Keratinocyte (primary cell): ENCODE data around the gene ATXN2L. TPM values are rescaled to one million over a fixed set of nuclear protein-coding genes. Genes with fewer than 3 reads are reported as not detected.

Source experiments
- DNase-seq: peaks from one replicate; pipeline ENCODE4 v3.0.0-alpha.2; 2011; ENCODE audit warnings: low read depth, missing footprints, low spot score
- FAIRE-seq: peaks from 2 replicates; lab custom pipeline; 2011; peaks lifted over from hg19 to GRCh38; lab: Jason Lieb, UNC
- H2AFZ ChIP-seq: 2 replicates; pipeline ENCODE4 v1.6.0; 2012; ENCODE audit warnings: low read length, control low read depth, inconsistent platforms; ENCODE audit not compliant: control insufficient read depth
- H3K27ac ChIP-seq: 2 replicates; pipeline ENCODE4 v1.5.1; 2011; ENCODE audit warnings: low read length; ENCODE audit not compliant: control insufficient read depth, insufficient read depth
- H3K27me3 ChIP-seq: 3 replicates; pipeline ENCODE4 v1.6.0; 2011; ENCODE audit warnings: low read length; ENCODE audit not compliant: control insufficient read depth, insufficient read depth; ENCODE audit errors: extremely low read depth
- H3K36me3 ChIP-seq, 2 experiments: 2 replicates in 1 of 2; 3 replicates in 1 of 2; pipeline ENCODE4 v1.5.1; 2011; ENCODE audit warnings: low read length in 2 of 2, mild to moderate bottlenecking in 1 of 2; ENCODE audit not compliant: control insufficient read depth in 2 of 2, insufficient read depth in 2 of 2; ENCODE audit errors: extremely low read depth in 1 of 2
- H3K4me1 ChIP-seq: 3 replicates; pipeline ENCODE4 v1.5.1; 2011; ENCODE audit warnings: low read length; ENCODE audit not compliant: control insufficient read depth, insufficient read depth; ENCODE audit errors: extremely low read depth
- H3K4me2 ChIP-seq: 3 replicates; pipeline ENCODE4 v1.6.0; 2011; ENCODE audit warnings: low read depth, low read length; ENCODE audit not compliant: control insufficient read depth, insufficient read depth; ENCODE audit errors: extremely low read depth
- H3K4me3 ChIP-seq, 3 experiments: fragments of 200-600 bp in 1 of 3; sonication (generic) in 1 of 3; 2 replicates in 2 of 3; 3 replicates in 1 of 3; pipeline ENCODE4 v1.5.1; 2011 to 2016; ENCODE audit warnings: low read length in 3 of 3, mild to moderate bottlenecking in 3 of 3, control low read depth in 2 of 3, inconsistent platforms in 1 of 3, low read depth in 1 of 3, mixed read lengths in 1 of 3, mixed run types in 1 of 3, moderate library complexity in 1 of 3; ENCODE audit not compliant: control insufficient read depth in 2 of 3, insufficient read depth in 2 of 3; ENCODE audit errors: extremely low read depth in 1 of 3
- H3K79me2 ChIP-seq: 2 replicates; pipeline ENCODE4 v1.6.0; 2012; ENCODE audit warnings: low read length; ENCODE audit not compliant: control insufficient read depth, insufficient read depth
- H3K9ac ChIP-seq: 3 replicates; pipeline ENCODE4 v1.6.0; 2011; ENCODE audit warnings: low read length; ENCODE audit not compliant: control insufficient read depth, insufficient read depth; ENCODE audit errors: extremely low read depth
- H3K9me1 ChIP-seq: 3 replicates; pipeline ENCODE4 v1.6.0; 2011; ENCODE audit warnings: low read length; ENCODE audit not compliant: control insufficient read depth, insufficient read depth; ENCODE audit errors: extremely low read depth
- H3K9me3 ChIP-seq: 2 replicates; pipeline ENCODE4 v1.5.1; 2012; ENCODE audit warnings: low read depth, low read length; ENCODE audit not compliant: control insufficient read depth
- H4K20me1 ChIP-seq: 3 replicates; pipeline ENCODE4 v1.6.0; 2011; ENCODE audit warnings: low read length; ENCODE audit not compliant: control insufficient read depth, insufficient read depth; ENCODE audit errors: extremely low read depth
- CTCF ChIP-seq, 3 experiments: IDR thresholded peaks in 1 of 3; conservative IDR thresholded peaks in 1 of 3; optimal IDR thresholded peaks in 1 of 3; 2 replicates in 2 of 3; 3 replicates in 1 of 3; pipeline versions ENCODE3 to v1.5.1; 2011; ENCODE audit warnings: low read length in 3 of 3, mild to moderate bottlenecking in 3 of 3, moderate library complexity in 2 of 3, control low read depth in 1 of 3, inconsistent platforms in 1 of 3; ENCODE audit not compliant: insufficient read depth in 2 of 3; ENCODE audit errors: extremely low read depth in 1 of 3
- EZH2 ChIP-seq: IDR thresholded peaks from one replicate; pipeline ENCODE4 v1.6.1; 2012; ENCODE audit warnings: inconsistent platforms, mild to moderate bottlenecking, low read length, moderate library complexity
- dilution Hi-C: fragments of 300-500 bp; cut with MboI; formaldehyde crosslinking; loops from one replicate; pipeline ENCODE4 v1.7.0; 2020; ENCODE audit warnings: low sequenced_read_pairs; ENCODE audit not compliant: extremely low pct_ligation_motif_present
- polyA plus RNA-seq, 5 experiments: library from polyadenylated mRNA; depleted of rRNA in 3 of 5; stranded (reverse) in 3 of 5; stranded (forward) in 1 of 5; unstranded in 1 of 5; fragments of >200 nt; gene quantifications; 1 replicate in 1 of 5; 2 replicates in 3 of 5; 3 replicates in 1 of 5; pipeline versions ENCODE4 v1.2.1 to v1.2.3, GENCODE V29; 2011 to 2012; ENCODE audit warnings: missing spikeins in 2 of 5, low read depth in 1 of 5, low replicate concordance in 1 of 5

ATXN2L gene
- polyA plus RNA-seq, 1 donor (not counting 4 experiments of a cell fraction or from before 2014, with no cell fraction given) = 11.8 TPM

- no peak for FAIRE-seq
- Histone ChIP-seq H3K4me3 (no peak overlapping the region), H2AFZ (no peak overlapping the region), H3K4me2 (no peak overlapping the region), H3K4me1 (no peaks in the 10 kb centered on the region), H4K20me1 (no peaks in the 10 kb centered on the region), H3K36me3 (peaks cover 23 to 25% of the 10 kb centered on the region in 2 experiments), H3K9me1 (no peaks in the 10 kb centered on the region), H3K9ac (no peak overlapping the region), H3K79me2 (no peaks in the 10 kb centered on the region), H3K9me3 (no peaks in the 10 kb centered on the region), H3K27ac (no peak overlapping the region), H3K27me3 (no peaks in the 10 kb centered on the region)
- DNase-seq = no peak
- TF ChIP-seq CTCF (optimal IDR thresholded peaks at IDR 0.05 in 1 of 3, IDR thresholded peaks at IDR 0.05 in 1 of 3, conservative IDR thresholded peaks at IDR 0.05 in 1 of 3; ENCODE audit: extremely low read depth in 1 of 3, insufficient read depth in 2 of 3, low read length in 3 of 3) (peak; percentile 61 to 85 (median 72)), EZH2 (no peak)
- dilution Hi-C loops = no loop called here
These were observed 50.9 kb downstream of the ATXN2L start for GRCh38 chr16:28873543-28874201.

GRCh38 chr16:28874406-28874805 lies 51.6 kb downstream of the ATXN2L start:
- TF ChIP-seq EZH2 = no peak
- TF ChIP-seq CTCF (optimal IDR thresholded peaks at IDR 0.05 in 1 of 3, IDR thresholded peaks at IDR 0.05 in 1 of 3, conservative IDR thresholded peaks at IDR 0.05 in 1 of 3; ENCODE audit: extremely low read depth in 1 of 3, insufficient read depth in 2 of 3, low read length in 3 of 3) = no peak
- no peak overlapping the region for H3K4me3 ChIP-seq
- H3K79me2 ChIP-seq = no peaks in the 10 kb centered on the region
- DNase-seq = no peak
- H3K9ac ChIP-seq = no peak overlapping the region
- dilution Hi-C loops = no loop called here
- no peak overlapping the region for H3K4me2 ChIP-seq
- peaks cover 6% of the 10 kb centered on the region for H3K4me1 ChIP-seq
- FAIRE-seq = no peak
- H3K9me1 ChIP-seq = no peaks in the 10 kb centered on the region
- H3K9me3 ChIP-seq = no peaks in the 10 kb centered on the region
- no peak overlapping the region for H3K27ac ChIP-seq
- H2AFZ ChIP-seq = no peak overlapping the region
- no peaks in the 10 kb centered on the region for H3K27me3 ChIP-seq
- peaks cover 17 to 18% of the 10 kb centered on the region in 2 experiments for H3K36me3 ChIP-seq
- no peaks in the 10 kb centered on the region for H4K20me1 ChIP-seq
